NCI-H1930 (cell line): ENCODE measurements around the gene DDX56.

Experiments
- DNase-seq, 2 experiments: peaks; one replicate each; lab custom pipeline; 2025; lab: John Stamatoyannopoulos, UW

DDX56 gene

GRCh38 chr7:44535348-44536064 lies 38.2 kb downstream of the DDX56 start:
- no peak for DNase-seq

GRCh38 chr7:44534501-44534900 lies 39.2 kb downstream of the DDX56 start:
- peak; percentile 13 to 27 for DNase-seq

GRCh38 chr7:44534087-44534486 lies 39.6 kb downstream of the DDX56 start:
- no peak for DNase-seq

- DNase-seq = no peak
These were observed 40.2 kb downstream of the DDX56 start for GRCh38 chr7:44533301-44534055.

GRCh38 chr7:44531421-44532380 lies 42.0 kb downstream of the DDX56 start:
- DNase-seq = no peak

- DNase-seq = no peak
These were observed 42.7 kb downstream of the DDX56 start for GRCh38 chr7:44530990-44531389.

- no peak for DNase-seq
These were observed 48.8 kb downstream of the DDX56 start for GRCh38 chr7:44524811-44525388.

- DNase-seq = no peak
These were observed 51.4 kb downstream of the DDX56 start for GRCh38 chr7:44522315-44522714.

- no peak for DNase-seq
These were observed 52.2 kb downstream of the DDX56 start for GRCh38 chr7:44521347-44522095.

- no peak for DNase-seq
These were observed 53.1 kb downstream of the DDX56 start for GRCh38 chr7:44520574-44520973.

GRCh38 chr7:44519546-44519945 lies 54.2 kb downstream of the DDX56 start:
- no peak for DNase-seq

- DNase-seq = no peak
These were observed 54.9 kb downstream of the DDX56 start for GRCh38 chr7:44518761-44519160.

- no peak for DNase-seq
These were observed 56.5 kb downstream of the DDX56 start for GRCh38 chr7:44517175-44517574.
